ENCODE data around the gene PAPPA2.

DNA sequence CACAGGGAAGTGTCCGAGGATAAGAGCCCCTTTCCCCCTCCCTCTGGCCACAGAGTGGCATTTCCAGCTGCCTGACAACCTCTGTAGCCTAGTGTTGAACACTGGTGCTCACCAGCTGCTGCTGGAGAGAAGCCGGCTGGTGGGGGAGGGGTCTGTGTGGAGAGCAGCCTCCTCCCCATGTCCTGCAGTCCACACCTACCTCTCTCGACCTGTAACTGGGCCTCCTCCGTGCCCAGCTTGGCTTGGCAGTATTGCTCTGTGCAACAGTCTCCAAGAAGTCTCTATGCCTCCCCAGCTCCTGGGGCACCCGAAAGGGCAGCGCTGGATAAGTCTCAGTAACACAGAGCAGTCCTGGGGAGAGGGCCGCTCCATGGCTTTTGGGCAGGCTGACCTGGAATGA is 17.0 kb downstream of the PAPPA2 start:
- TF ChIP-seq, protein P1, sequence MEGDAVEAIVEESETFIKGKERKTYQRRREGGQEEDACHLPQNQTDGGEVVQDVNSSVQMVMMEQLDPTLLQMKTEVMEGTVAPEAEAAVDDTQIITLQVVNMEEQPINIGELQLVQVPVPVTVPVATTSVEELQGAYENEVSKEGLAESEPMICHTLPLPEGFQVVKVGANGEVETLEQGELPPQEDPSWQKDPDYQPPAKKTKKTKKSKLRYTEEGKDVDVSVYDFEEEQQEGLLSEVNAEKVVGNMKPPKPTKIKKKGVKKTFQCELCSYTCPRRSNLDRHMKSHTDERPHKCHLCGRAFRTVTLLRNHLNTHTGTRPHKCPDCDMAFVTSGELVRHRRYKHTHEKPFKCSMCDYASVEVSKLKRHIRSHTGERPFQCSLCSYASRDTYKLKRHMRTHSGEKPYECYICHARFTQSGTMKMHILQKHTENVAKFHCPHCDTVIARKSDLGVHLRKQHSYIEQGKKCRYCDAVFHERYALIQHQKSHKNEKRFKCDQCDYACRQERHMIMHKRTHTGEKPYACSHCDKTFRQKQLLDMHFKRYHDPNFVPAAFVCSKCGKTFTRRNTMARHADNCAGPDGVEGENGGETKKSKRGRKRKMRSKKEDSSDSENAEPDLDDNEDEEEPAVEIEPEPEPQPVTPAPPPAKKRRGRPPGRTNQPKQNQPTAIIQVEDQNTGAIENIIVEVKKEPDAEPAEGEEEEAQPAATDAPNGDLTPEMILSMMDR (conservative IDR thresholded peaks at IDR 0.05; ENCODE audit: low read length), result no peak
- TF ChIP-seq EZH2phosphoT487 (IDR thresholded peaks at IDR 0.05; ENCODE audit: borderline replicate concordance, low read depth, low read length), result no peak

All from OCI-LY7 (cell line).